ENCODE results near the gene CLPSL2.

- no peak for TF ChIP-seq CTCF (IDR thresholded peaks at IDR 0.05)
- no peak for TF ChIP-seq POLR2A (IDR thresholded peaks at IDR 0.05)
Observed at GRCh38 chr6:35746516-35746915, 29.9 kb upstream of the CLPSL2 start.

All from adrenal gland (tissue), 5 donors.